ENCODE results near the gene SRSF4. TPM values are rescaled to one million over a fixed set of nuclear protein-coding genes. Genes with fewer than 3 reads are reported as not detected.

SRSF4 gene
- total and polyA plus RNA-seq, 9 of the 15 experiments (the other 6 are each of a cell fraction or from before 2014, with no cell fraction given), result 15.9 to 132 (median 82.0) TPM

GRCh38 chr1:29157269-29157601, 24.5 kb downstream of the SRSF4 start (continued):
- TF ChIP-seq, protein P1, sequence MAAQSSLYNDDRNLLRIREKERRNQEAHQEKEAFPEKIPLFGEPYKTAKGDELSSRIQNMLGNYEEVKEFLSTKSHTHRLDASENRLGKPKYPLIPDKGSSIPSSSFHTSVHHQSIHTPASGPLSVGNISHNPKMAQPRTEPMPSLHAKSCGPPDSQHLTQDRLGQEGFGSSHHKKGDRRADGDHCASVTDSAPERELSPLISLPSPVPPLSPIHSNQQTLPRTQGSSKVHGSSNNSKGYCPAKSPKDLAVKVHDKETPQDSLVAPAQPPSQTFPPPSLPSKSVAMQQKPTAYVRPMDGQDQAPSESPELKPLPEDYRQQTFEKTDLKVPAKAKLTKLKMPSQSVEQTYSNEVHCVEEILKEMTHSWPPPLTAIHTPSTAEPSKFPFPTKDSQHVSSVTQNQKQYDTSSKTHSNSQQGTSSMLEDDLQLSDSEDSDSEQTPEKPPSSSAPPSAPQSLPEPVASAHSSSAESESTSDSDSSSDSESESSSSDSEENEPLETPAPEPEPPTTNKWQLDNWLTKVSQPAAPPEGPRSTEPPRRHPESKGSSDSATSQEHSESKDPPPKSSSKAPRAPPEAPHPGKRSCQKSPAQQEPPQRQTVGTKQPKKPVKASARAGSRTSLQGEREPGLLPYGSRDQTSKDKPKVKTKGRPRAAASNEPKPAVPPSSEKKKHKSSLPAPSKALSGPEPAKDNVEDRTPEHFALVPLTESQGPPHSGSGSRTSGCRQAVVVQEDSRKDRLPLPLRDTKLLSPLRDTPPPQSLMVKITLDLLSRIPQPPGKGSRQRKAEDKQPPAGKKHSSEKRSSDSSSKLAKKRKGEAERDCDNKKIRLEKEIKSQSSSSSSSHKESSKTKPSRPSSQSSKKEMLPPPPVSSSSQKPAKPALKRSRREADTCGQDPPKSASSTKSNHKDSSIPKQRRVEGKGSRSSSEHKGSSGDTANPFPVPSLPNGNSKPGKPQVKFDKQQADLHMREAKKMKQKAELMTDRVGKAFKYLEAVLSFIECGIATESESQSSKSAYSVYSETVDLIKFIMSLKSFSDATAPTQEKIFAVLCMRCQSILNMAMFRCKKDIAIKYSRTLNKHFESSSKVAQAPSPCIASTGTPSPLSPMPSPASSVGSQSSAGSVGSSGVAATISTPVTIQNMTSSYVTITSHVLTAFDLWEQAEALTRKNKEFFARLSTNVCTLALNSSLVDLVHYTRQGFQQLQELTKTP (IDR thresholded peaks at IDR 0.05; ENCODE audit: low read depth in 1 of 2, partially characterized antibody in 2 of 2), result peak in 1 of 2 experiments; percentile 17
- TF ChIP-seq CHCHD3 (CRISPR knock-in tag; IDR thresholded peaks at IDR 0.05) (no peak), ZNF644 (tag; IDR thresholded peaks at IDR 0.05; ENCODE audit: low read depth) (0 out of 2 replicates have a peak, but pooled peaks have one; percentile 52), ZMIZ1 (IDR thresholded peaks at IDR 0.05; ENCODE audit: low read depth in 2 of 2, low read length in 2 of 2) (no peak), MCM5 (IDR thresholded peaks at IDR 0.05; ENCODE audit: low read depth) (no peak), ZNF217 (CRISPR knock-in tag; IDR thresholded peaks at IDR 0.05) (no peak), ZNF561 (CRISPR knock-in tag; conservative IDR thresholded peaks at IDR 0.05) (no peak), TCF7 (IDR thresholded peaks at IDR 0.05; ENCODE audit: borderline replicate concordance) (no peak), SMAD2 (IDR thresholded peaks at IDR 0.05; ENCODE audit: low read depth, low read length) (no peak), POLR3G (IDR thresholded peaks at IDR 0.05; ENCODE audit: extremely low read depth, insufficient read length, insufficient replicate concordance) (no peak), HMG20B (CRISPR knock-in tag; IDR thresholded peaks at IDR 0.05) (no peak), ESRRB (CRISPR knock-in tag; IDR thresholded peaks at IDR 0.05; ENCODE audit: borderline replicate concordance) (no peak), ZNF717 (CRISPR knock-in tag; IDR thresholded peaks at IDR 0.05) (no peak), ZFP1 (CRISPR knock-in tag; IDR thresholded peaks at IDR 0.05) (0 out of 2 replicates have a peak, but pooled peaks have one; percentile 46), SMARCA5 (IDR thresholded peaks at IDR 0.05) (0 out of 2 replicates have a peak, but pooled peaks have one; percentile 12), CBX3 (IDR thresholded peaks at IDR 0.05; ENCODE audit: borderline replicate concordance in 1 of 2, low read length in 2 of 2) (no peak), SP2 (IDR thresholded peaks at IDR 0.05; ENCODE audit: extremely low read depth, low read depth, low read length, poor library complexity, severe bottlenecking) (no peak)
- TF ChIP-seq, protein P2, sequence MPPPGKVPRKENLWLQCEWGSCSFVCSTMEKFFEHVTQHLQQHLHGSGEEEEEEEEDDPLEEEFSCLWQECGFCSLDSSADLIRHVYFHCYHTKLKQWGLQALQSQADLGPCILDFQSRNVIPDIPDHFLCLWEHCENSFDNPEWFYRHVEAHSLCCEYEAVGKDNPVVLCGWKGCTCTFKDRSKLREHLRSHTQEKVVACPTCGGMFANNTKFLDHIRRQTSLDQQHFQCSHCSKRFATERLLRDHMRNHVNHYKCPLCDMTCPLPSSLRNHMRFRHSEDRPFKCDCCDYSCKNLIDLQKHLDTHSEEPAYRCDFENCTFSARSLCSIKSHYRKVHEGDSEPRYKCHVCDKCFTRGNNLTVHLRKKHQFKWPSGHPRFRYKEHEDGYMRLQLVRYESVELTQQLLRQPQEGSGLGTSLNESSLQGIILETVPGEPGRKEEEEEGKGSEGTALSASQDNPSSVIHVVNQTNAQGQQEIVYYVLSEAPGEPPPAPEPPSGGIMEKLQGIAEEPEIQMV (tag; conservative IDR thresholded peaks at IDR 0.05; ENCODE audit: low read depth), result no peak
- TF ChIP-seq, protein P3, sequence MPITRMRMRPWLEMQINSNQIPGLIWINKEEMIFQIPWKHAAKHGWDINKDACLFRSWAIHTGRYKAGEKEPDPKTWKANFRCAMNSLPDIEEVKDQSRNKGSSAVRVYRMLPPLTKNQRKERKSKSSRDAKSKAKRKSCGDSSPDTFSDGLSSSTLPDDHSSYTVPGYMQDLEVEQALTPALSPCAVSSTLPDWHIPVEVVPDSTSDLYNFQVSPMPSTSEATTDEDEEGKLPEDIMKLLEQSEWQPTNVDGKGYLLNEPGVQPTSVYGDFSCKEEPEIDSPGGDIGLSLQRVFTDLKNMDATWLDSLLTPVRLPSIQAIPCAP (CRISPR knock-in tag; IDR thresholded peaks at IDR 0.05; ENCODE audit: borderline replicate concordance), result no peak

Data from K562 (cell line).